HG03457 (cell line): ENCODE data around the gene TRIOBP.

ENCODE experiments used
- ATAC-seq: cut with Tn5 transposase; IDR thresholded peaks from one replicate; pipeline ENCODE4 v1.9.1; 2021; ENCODE audit warnings: moderate number of reproducible peaks; ENCODE audit not compliant: unreplicated experiment

Gene TRIOBP

DNA sequence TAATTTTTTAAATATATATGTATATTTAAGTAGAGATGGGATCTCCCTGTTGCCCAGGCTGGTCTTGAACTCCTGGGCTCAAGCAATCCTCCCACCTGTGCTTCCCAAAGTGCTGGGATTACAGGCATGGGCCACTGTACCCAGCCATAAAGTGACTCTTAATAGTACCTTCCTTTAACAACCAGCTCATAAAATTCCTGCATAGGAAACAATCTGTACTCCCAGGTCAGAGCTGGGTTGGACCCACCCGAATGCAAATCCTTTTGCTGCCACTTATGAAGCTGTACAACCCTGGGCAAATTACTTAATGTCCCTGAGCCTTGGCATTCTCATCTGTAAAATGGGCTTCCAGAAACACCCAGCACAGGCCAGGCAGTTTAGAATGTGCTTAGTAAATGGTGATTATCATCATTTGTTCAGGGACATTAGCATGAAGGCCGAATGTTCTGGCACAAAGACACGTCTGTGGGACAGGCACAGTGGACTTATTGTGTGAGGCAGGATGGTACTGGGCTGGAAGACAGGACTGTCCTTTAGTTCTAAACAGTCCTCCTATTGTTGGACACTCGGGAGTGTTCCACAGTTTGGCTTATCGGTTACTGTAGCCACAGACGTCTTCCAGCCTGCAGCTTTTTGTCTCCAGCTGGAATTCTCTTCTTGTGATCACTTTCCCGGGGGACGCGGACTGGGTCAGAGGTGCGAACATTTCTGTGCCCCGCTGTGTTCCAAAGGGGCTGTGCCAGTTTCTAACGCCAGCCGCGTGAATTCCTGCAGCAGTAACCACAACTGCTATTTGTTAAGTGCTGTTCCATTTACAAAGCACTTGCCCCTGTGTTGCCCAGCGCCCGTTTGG is 32.4 kb upstream of the TRIOBP start:
- no peak for ATAC-seq

DNA sequence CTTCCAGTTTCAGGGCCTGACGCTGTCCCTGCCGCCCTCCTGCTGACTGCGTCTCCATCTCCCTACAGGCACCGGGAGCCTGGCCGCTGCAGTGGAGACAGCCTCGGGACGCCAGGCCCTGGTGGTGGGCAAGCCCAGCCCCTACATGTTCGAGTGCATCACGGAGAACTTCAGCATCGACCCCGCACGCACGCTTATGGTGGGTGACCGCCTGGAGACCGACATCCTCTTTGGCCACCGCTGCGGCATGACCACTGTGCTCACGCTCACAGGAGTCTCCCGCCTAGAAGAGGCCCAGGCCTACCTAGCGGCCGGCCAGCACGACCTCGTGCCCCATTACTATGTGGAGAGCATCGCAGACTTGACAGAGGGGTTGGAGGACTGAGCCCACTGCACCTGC is 31.4 kb upstream of the TRIOBP start:
- no peak for ATAC-seq

DNA sequence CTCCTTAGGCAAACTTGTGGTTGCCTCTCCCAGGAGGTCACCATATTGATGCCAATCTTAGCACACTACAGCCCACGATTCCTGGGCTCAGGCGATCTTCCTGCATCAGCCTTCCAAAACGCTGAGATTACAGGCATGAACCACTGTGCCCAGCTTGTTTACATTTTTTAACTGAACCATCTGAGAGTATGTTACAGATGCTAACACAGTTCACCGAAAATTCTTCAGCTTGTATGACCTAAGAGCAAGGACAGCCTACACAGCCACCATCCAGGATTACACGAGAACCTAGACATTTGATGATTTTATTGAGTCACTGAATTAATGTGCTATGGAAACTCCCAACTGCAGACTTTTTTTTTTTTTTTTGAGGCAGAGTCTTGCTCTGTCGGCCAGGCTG is 27.3 kb upstream of the TRIOBP start:
- no peak for ATAC-seq

DNA sequence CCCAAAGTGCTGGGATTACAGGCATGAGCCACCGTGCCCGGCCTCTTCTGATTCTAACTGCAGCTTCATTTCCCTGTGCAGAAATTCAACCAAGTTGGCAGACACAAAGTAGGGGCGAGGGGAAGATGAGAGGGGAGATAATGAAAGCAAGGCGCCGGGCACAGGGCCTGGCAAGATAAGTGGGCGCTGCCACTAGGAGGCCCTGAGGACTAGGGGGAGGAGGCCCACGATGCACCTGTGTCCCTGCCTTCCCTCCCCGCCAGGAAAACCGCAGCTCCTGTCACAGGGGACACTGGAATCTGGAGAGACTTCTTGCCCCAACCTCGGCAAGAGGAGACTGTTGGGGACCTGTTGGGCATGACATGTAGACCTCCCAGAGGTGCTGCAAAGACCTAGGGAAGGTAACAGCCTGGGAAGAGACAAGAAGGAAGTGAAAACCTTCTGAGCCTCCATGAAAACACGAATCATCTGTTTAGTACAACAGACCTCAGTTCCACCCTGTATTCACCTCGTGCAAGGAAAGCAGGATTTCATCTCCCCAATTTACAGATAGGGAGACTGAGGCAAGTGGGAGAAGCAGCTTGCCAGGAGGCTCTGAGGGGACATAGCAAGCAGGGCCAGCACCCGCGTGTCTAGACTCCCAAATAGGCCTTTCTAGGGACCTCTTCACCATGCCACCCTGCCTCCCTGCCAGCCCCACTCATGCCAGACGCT is 24.5 kb upstream of the TRIOBP start:
- no peak for ATAC-seq

DNA sequence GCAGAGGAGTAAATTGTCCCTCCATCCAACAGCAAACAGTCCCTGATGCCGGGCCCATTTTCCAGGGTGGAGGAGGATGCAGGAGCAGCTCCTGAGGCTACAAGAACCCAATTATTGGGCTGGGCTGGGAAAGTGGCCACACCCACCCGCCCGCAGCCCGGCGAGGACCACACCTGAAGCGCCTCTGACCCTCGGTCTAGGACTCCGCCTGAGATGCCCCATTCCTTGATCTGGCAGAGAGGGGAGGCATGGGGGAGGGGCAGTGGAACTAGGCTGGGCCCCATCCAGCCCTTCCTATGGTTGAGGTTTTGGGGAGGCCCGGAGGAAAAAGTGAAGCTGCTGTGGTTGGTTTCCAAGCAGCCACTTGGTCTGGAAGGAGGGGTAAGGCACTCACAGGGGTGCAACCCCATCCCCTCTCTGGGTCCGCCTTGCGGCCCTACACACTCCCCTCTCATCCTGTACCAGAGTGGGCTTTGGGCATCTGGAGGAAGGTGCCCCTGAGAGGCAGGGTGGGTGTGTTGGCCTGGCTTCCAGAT is 23.9 kb upstream of the TRIOBP start:
- no peak for ATAC-seq

DNA sequence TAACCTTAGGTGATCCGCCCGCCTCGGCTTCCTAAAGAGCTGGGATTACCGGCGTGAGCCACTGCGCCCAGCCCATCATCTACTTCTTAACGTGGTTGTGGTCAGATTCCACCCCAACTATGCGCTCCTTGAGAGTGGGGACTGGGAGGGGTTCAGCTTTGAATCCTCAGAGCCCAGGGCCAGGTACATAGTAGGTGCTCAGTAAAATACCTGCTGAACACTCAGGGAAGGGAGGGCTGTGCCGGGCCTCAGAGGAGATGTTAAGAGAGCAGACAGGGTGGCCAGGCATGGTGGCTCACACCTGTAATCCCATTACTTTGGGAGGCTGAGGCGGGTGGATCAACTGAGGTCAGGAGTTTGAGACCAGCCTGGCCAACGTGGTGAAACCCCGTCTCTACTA is 22.6 kb upstream of the TRIOBP start:
- no peak for ATAC-seq

DNA sequence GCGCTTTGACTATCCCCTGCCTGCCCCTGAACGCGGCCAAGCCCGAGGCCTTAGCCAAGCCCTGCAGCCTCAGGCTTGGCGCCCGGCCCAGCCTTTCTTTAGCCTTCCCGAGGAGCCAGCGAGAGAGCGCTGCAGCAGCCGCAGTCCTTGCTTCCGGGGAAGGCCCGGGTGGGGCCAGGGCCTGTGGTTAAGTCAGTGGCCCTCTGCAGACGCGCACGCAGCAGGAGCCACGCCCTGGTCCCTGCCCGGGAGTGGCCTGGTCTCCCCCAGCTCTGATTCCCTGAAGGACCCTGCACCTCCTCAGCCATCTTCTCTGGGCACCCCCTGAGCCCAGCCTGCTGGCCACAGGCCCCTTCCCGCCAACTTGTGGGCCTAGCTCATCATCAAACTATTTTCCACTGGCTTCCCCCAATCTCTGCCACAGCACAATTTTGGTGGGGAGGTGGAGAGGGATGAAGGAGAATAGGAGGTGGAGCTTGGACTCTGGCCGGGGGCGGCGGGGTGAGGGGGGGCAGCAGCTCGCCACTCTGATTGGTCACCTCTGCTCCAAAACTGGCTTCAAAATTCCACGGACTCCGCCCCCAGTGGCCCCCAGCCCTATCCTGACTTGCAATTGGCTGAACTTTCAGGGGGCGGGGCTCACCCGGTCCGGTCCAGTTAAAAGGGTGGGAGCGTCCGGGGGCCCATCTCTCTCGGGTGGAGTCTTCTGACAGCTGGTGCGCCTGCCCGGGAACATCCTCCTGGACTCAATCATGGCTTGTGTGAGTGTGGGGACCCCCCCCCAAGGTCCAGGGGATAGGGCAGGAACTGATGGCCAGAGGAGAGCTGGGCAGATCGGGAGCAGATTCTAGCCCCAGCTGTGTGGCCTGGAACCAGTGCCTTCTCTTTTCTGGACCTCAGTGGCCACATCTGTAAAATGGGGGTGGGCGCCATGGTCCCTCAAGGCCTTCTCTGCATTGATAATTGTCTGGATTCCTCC is 21.6 kb upstream of the TRIOBP start, which contains the start of gene LGALS1:
Gene LGALS1 (plus strand): TSS at position 686 of the 979 bp plus-strand sequence. CDS start 67 bp downstream, at position 753.
- ATAC-seq, result peak; percentile 33

DNA sequence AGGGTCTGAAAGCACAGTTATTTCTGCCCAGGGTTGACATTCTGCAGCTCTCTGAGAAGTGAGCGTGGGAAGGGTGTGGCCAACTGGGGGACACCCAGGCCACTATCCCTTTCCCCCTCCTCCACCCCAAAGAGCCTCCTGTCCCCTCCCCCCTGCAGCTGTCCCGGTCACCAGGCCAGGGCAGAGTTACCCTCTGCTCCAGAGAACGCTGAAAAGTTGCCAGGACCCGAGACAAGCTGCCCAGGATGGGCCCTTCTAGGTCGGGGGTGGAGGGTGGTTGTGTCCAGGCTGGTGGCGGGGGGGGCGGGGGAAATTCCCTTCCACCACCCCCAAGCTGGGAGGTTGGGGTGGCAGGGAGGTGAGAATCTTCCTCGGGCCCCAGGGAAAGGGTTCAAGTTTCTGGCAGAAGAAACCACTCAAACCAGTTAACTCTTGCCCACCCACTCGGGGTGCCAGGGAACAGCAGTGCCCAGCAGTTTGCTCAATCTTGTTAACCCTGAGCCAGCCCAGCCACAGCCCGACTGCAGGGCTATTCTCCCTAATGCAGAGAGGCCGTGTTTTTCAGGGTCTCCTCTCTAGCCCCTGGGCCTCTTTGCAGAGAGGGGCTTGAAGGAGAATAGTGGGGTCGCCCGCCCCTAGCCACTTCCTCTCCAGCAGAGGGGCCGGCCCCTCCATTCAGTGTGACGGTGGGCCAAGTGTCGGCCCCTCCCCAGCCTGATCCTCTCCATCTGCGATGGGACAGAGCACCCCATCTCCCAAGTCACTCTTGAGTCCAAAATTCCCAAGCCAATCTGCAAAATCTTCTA is 20.7 kb upstream of the TRIOBP start:
- ATAC-seq, result no peak

DNA sequence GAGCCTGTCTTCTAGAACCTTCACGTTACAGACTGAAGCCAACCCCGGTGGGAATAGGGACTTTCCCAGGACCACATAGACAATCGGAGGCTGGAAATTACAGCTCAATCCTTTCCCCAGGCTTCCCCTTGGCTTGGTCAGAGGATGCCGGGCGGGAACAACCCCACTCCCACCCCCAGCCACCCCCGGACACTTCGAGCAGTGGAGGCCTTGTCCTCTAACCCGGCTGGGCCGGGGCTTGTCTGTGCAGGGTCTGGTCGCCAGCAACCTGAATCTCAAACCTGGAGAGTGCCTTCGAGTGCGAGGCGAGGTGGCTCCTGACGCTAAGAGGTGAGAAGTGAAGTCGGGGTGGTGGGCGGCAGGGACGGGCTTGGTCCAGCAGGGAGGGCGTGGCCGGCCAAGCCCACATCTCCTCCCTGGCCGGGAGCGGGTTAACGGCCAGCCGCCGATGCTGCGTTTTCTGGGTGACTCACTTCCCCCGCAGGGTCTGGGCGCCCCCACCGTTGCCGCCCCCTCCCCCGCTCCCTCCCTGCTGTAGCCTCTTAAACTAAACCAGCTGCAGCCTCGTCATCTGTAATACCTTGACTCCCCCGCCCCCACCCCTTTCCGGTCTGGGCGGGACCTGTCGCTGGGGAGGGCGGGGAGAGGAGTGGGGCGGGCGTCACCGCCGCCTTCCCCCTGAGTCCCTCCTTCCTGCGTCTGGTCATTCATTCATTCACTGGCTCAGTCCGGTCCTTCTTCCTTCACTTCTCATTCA is 19.9 kb upstream of the TRIOBP start:
- no peak for ATAC-seq

DNA sequence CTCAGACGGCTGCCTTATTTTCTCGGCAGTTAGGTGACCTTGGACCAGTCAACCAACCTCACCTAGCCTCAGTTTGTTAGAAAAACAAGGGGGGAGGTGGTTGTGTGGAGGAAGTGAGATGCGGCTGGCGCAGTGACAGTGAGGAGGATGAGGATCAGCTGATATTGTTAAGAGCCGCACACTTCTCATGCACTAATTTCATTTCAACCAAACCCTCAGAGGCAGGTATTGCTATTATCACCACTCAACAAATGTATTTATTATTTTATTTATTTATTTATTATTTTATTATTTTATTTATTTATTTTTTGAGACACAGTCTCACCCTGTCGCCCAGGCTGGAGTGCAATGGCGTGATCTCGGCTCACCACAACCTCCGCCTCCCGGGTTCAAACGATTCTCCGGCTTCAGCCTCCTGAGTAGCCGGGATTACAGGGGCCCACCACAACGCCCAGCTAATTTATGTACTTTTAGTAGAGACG is 19.3 kb upstream of the TRIOBP start:
- ATAC-seq, result no peak

DNA sequence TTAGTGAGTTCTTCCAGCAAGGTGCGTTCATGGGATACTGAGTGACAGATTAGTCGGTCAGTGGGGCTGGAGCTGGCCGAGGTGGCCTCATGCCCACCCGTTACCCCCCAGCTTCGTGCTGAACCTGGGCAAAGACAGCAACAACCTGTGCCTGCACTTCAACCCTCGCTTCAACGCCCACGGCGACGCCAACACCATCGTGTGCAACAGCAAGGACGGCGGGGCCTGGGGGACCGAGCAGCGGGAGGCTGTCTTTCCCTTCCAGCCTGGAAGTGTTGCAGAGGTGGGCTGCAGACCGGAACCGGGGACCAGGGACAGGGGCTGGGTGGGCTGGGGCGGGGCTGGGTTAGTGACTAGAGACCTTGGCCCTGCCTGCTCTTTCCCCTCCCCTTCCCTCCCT is 18.5 kb upstream of the TRIOBP start:
- no peak for ATAC-seq

DNA sequence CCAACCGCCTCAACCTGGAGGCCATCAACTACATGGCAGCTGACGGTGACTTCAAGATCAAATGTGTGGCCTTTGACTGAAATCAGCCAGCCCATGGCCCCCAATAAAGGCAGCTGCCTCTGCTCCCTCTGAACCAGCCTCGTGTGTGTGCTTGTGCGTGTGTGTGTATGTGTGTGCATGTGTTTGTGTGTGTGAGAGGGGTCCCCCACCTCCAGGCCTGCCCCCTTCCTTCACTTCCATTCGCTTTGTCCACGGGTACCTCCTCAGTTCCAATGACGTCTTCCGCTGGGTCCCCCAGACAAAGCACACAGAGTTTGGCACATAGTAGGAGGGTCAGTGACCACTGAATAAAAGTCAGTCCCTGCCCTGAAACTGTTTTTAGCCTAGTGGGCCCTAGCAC is 17.2 kb upstream of the TRIOBP start:
- no peak for ATAC-seq

DNA sequence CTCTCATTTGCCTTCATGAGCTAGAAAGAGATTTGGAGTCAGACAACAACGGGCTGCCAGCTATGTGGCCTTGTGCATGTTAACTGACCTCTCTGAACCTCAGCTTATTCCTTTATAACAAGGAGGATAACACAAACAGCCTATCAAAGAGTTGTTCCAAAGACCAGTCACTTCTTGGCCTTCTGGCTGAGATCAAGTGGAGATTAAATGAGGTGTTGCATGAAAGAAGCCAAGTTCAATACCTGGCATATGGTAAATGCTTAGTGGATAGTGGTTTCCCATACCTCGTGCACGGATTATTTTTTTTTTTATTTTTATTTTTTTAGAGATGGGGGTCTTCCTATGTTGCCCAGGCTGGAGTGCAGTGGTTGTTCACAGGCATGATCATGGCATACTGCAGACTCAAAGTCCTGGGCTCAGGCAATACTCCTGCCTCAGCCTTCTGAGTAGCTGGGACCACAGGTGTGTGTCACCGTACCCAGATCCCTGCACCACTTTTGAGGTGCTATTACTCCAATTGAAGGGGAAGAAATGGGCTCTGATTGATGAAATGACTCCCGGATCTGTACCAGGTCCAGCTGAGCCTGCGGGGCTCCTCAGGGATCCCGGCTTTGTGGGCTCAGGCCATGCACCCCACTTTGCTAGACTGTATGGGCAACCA is 16.5 kb upstream of the TRIOBP start:
- ATAC-seq, result no peak

DNA sequence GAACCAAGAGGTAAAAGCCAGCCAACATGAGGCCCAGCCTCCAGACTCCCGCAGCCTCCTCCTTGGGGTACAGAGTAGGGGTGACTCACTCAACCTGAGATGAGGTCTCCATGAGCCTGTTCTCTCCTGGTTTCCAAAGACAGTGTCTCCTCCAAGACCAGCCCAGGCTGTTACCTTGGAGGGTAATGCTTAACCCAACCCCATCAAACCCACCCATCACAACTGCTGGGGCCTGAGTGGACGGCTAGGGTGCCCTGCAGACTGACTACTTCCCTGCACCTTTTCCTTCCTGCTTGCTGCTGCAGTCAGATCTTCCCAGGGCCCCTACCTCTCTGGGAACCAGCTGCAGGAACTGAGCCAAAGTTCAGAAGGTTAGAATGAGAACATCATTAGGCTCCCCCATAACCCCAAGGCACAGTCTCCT is 15.8 kb upstream of the TRIOBP start:
- ATAC-seq, result no peak

DNA sequence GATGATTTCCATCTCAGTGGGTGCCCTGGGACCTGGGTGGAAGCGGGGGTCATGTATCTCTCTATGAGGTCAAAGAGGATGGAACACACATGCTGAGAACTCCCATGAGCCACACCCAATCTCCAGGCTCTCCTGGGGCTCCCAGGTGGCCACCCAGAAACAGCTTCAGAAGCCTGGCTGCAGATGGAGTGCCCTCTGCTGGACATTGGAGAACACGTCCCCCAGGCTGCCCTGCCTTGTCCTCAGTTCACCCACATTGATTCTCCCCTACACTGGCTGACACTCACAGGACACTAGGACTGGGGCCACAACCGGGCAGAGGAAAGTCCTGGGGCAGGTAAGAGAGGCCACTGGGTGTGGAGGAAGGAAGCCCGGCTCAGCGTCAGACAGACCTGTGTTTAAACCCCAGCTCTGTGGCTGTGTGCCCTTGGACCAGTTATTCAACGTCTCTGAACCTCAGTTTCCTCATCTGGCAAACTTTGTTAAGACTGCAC is 15.2 kb upstream of the TRIOBP start:
- no peak for ATAC-seq

DNA sequence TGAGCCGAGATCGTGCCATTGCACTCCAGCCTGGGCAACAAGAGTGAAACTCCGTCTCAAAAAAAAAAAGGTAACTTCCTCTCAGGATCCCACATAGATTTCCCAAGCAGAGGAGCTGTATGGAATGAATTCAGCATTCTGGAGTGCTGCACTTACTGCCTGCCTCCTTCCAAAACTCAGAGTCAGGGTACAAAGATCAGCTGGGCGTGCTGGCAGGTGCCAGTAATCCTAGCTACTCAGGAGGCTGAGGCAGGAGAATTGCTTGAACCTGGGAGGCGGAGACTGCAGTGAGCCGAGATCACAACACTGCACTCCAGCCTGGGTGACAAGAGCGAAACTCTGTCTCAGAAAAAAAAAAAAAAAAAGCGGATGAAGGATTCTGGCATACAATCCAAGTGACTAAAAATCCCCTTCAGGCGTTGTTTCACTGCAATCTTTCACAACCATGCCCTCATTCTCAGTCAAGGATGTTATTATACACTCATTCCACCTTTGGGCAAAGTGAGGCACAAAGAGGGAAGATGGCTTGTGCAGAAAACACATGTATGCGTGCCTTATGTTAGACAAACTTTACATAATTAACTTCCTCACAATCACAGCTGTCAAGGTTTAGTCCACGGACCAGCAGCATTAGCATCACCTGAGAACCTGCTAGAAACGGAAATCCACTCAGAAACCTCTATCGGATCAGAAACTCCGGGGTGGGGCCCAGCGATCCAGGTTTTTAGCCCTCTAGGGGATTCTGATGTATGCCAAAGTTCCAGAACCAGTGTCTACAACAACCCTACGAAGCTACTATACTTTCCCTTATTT is 11.8 kb upstream of the TRIOBP start:
- ATAC-seq, result no peak
